ENCODE measurements around the gene LYSMD2.
A peak's percentile ranks its signal among the peaks of the same experiment; 100 is the strongest.

LYSMD2 gene

DNA sequence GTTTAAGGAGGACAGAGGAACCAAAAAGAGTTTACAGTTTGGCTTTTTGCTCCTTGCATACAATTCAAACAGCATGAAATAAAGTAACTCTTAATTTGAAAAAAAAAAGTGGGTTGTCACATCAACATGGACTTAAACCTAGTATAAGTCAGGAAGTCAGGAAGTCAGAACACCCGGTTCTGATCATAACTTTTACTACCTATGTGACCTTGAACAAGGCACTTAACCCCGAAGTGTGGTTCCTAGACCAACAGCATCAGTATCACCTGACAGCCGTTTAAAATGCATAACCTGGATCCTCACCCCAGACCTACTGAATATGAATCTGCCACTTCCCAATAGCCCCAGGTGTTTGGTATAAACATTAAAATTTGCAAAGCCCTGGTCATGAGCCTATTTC is 18.7 kb downstream of the LYSMD2 start:
- no peak for DNase-seq (ENCODE audit: low read depth)

- no peak for DNase-seq (ENCODE audit: low read depth)
Observed at GRCh38 chr15:51718219-51718618, 19.2 kb downstream of the LYSMD2 start.

- DNase-seq (ENCODE audit: low read depth), result no peak
Observed at GRCh38 chr15:51714911-51715310, 22.5 kb downstream of the LYSMD2 start.

DNA sequence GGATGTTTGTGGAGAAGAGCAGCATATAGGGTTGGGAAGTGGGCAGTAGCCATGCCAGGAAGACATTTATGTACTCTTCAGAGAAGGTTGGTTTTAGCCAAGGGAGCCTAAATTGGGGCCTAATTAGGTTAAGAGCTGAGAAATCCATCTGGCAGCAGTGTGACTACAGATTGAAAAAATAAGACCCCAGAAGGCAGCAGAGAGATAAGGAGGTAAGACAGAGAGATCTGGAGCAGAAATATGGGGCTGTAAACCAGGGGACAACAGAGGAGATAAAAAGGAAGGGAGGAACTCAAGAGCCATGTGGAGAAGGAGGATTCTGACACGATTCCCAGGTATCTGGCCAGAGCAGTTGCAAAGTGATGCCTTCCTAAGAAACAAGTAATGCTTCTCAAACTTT is 23.3 kb downstream of the LYSMD2 start:
- DNase-seq (ENCODE audit: low read depth), result no peak

GRCh38 chr15:51709031-51709430 is 28.4 kb downstream of the LYSMD2 start:
- DNase-seq (ENCODE audit: low read depth), result no peak

DNA sequence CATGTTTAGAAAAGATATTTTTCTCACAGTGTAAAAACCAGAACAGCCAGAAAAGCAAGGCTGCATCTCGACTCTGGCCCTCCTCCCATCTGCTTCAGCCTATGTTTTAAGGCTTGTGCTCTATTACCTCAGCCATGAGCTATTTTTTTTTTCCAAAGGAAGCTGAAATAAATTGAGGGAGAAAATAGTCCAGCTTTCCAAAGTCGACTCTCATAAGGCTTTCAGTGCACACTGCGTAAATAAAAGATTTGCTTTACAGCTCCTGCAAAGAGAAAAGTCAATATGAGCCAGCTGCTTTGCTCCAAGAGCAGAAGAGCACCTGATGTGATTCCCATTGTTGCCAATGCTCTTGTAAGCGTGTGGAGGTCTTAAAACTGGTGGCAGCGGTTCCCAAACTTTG is 29.4 kb downstream of the LYSMD2 start:
- DNase-seq (ENCODE audit: low read depth), result no peak

DNA sequence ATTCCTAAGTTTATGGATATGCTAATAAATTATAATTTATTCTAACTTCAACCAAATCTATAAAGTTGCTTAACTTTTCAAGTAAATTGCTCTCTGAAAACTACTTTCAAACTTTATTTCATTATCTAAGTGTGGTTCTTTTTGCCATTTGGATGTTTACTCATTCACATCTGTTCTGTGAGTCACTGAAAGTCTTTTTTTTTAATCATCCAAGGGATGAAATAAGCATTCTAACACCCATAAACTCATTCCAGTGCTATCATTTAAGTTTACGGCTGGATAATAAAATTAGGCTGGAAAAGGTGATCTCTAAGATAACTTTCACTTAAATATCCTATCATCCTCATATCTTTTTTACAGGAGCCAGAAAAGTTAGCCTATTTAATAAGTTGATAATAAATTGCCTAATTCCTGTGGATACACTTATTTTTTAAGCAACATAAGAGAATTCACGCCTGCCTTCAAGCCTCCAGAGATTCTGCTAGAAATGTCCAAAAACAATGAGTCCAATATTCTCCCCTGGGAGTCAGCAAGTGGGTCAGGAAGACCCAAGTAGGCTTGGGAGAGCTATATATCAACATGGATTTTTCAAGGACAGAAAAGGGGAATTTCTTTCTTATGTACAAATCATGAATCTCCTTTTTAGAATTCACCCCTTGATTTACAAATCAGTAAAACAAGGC is 30.4 kb downstream of the LYSMD2 start:
- no peak for DNase-seq (ENCODE audit: low read depth)

GRCh38 chr15:51706291-51706690 is 31.2 kb downstream of the LYSMD2 start:
- no peak for DNase-seq (ENCODE audit: low read depth)

- no peak for DNase-seq (ENCODE audit: low read depth)
Observed at GRCh38 chr15:51702710-51703109, 34.7 kb downstream of the LYSMD2 start.

DNA sequence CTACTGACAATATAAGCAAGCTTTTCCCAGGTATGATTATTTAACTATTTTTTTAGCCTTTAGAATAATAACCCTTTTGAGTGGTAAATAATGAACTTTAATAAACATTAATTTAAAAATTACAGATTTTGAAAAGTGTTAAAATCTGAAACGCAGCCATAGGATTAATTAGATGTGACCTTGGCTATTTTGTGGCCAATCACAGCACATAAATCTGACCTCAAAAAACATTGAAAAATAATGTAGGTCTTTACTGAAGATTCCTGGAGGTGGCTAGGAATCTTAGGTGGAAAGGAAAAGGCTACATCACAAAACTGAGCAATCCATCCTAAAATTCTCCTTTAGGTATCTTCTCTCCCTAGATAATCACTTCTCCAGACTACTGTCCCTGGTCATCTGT is 38.1 kb downstream of the LYSMD2 start:
- DNase-seq (ENCODE audit: low read depth), result no peak

DNA sequence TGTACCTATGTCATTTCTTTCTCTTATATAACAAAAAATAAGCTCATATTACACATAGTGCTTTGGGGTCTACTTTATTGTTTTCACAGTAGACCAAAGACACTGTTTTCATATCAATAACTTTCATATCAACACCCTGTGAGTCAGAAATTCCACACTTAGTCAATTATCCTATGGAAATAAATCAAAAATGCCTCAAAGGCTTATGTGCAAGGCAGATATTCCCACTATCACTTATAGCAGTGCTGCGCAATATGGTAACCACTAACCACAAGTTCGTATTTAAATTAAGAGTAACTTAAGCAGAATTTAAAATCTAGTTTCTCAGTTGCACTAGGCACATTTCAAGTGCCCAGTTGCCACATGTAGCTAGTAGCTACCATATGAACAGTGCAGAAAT is 40.3 kb downstream of the LYSMD2 start:
- DNase-seq (ENCODE audit: low read depth), result no peak

- DNase-seq (ENCODE audit: low read depth), result no peak
Observed at GRCh38 chr15:51696566-51696965, 40.9 kb downstream of the LYSMD2 start.

- DNase-seq (ENCODE audit: low read depth), result no peak
Observed at GRCh38 chr15:51692154-51692553, 45.3 kb downstream of the LYSMD2 start.

- no peak for DNase-seq (ENCODE audit: low read depth)
Observed at GRCh38 chr15:51688863-51689262, 48.6 kb downstream of the LYSMD2 start.

- no peak for DNase-seq (ENCODE audit: low read depth)
Observed at GRCh38 chr15:51687565-51687964, 49.9 kb downstream of the LYSMD2 start.

- peak; percentile 17 for DNase-seq (ENCODE audit: low read depth)
Observed at GRCh38 chr15:51681303-51681963, 56.0 kb downstream of the LYSMD2 start, which contains the start of gene SCG3. TSS of gene SCG3 (plus strand) at chr15:51681503. CDS start at chr15:51681756, 253 bp downstream.

DNA sequence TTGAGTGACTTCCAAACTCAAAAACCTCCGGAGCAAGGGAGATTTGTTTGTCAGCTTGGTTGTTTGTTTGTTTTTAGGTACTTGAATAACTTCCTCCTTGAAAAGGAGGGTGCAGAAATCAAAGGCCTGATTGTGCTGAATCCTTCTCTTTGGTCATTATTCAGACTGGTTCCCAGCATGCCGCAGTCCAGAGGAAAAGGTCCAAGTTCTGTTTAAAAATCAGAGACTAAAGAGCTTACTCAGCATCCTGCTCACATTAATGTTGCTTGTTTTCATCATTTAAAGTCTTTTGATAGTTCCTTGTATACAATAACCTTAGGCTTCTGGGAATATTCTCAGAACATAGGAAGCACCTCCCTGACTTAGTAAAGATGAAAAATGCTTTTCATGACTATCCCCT is 57.1 kb downstream of the LYSMD2 start:
- no peak for DNase-seq (ENCODE audit: low read depth)

- DNase-seq (ENCODE audit: low read depth), result no peak
Observed at GRCh38 chr15:51678096-51678495, 59.4 kb downstream of the LYSMD2 start.

DNA sequence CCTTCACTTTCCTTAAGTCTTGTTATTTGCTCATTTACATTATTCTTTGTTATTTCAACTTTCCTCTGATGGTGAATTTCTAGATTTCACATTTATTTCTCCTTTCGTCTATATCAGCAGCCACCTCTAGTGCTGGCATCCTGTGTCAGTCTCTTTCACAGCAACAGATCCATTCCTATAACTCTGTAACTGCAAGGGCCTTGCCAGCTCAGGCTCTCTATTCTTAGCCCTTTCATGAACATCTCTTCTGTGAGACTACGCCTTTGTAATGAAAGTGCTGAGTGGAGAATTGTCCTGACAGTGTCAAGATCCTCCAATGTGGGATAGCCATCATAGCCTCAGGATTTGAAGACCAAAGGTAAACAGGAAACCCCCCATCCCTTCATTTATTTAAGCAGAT is 60.0 kb downstream of the LYSMD2 start:
- DNase-seq (ENCODE audit: low read depth), result no peak

DNA sequence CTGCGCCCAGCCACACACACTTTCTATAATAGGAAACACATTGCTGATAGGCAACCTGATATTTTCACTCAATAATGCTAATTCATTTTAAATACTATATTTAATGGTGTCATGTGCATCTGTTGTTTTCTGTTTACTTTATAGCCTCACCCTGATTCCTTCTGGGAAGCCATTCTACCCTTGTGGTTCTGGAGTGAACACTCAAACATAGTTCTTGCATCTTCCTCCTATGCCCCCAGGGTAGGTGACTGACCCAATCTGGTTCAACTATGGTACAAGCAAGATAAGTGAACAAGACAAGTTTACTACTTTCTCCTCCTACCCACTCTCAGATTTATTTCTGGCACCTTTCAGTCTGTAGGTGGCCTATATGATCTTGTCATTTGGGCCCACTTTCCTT is 60.4 kb downstream of the LYSMD2 start:
- DNase-seq (ENCODE audit: low read depth), result no peak

DNA sequence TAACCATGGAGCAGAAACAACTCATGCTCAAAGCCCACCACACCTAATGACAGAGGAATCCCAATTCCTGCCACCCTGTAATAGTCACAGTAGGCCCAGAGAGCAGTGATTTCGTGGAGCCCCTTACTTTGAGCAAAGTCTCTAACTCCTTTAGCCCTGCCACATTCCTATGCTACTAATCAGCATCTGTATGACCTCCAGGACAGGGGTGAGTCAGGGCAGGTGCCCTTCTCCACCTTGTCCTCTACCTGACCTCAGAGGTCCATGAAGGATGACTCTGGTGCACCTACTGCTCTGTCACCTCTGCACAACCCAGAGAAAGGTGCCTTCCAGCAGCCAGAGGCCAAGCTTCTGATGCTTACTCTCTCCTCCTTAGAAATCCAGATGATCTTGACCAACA is 62.2 kb downstream of the LYSMD2 start:
- DNase-seq (ENCODE audit: low read depth), result no peak
